Neural progenitor cell (in vitro differentiated cells): ENCODE data around the gene KLHDC8B.

Experiments used
- CTCF ChIP-seq: fragments of 200-600 bp; sonication (generic); IDR thresholded peaks from 2 replicates; pipeline ENCODE4 v1.5.1; 2017; ENCODE audit warnings: antibody characterized with exemption, mild to moderate bottlenecking
- EZH2 ChIP-seq: fragments of 200-600 bp; sonication (generic); IDR thresholded peaks from 2 replicates; pipeline ENCODE4 v1.6.1; 2017; ENCODE audit warnings: antibody characterized with exemption, mild to moderate bottlenecking, moderate library complexity

- TF ChIP-seq CTCF (no peak), EZH2 (no peak)
Measured at GRCh38 chr3:49217688-49218470, 46.5 kb downstream of the KLHDC8B start.
